DMS 273 treated with DMSO at 0.1 percent for 48 hours (cell line): ENCODE data around the gene IFIH1.

ENCODE experiments used
- DNase-seq: peaks from one replicate; lab custom pipeline; 2025; lab: John Stamatoyannopoulos, UW

IFIH1 gene

DNA sequence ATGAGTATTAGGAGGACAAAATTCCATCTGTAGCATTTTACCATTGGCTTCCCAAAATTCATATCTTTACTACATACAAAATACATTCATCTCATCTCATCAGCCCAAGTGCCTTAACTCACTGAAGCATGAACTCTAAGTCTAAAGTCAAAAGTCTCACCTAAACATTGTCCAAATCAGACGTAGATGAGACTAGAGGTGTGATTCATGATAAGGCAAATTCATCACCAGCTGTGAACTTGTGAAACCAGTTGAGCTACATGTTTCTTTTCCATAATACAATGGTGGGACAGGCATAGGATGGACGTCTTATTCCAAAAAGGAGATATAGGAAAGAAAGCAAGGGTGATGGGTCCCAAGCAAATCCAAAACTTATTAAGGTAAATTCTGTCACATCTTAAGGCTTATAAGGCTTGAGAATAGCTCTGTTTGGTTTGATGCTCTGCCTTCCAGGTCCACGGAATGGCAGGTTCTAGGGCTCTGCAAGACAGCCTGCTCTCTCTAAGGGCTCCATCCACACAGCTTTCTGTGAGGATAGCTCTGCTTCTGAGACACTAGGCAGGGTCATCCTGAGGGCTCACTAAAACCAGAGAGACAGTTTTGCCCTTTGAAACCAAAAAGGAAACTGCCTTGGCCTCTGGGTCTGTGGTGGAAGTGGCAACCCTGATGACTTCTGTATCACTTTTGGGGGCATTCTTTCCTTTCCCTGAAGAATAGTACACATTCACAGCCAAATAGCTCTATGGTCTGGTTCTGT lies 9.6 kb downstream of the IFIH1 start:
- no peak for DNase-seq

DNA sequence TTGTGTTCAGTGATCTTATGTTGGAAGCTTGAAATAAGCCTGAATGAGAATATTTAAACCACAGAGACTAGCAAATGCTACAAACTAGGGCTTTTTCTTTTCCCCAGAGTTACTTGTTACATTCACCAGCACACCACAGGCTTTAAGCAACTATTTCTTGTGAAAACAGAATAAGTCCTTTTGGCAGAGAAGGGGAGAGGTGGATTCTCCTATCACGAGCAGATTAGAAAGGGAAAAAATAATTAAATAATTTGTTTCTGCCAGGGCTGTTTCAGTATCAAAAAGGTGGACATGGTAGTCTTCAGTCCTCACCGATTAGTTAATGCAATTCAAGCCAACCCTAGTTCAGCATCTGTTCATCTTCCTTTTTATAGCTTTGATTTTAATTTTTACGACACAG lies 12.6 kb downstream of the IFIH1 start:
- DNase-seq: no peak

DNA sequence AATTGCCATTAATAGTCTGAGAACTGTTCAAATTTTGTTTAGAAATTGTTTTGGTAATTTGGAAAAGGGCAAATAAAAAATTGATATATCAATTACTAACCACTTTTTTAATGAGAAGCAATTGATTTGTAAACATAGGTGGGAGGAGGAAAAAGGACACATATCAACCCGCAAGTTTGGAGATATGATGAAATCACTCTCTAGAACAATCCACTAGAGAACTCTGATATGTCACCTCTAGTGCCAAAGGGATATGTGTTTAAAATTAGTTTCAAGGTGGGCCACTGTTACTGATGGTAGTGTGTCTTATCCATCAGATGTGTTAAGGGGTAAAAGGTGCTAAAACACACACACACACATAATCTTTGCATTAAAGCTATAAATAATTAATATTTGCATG lies 16.6 kb downstream of the IFIH1 start:
- DNase-seq: no peak

DNA sequence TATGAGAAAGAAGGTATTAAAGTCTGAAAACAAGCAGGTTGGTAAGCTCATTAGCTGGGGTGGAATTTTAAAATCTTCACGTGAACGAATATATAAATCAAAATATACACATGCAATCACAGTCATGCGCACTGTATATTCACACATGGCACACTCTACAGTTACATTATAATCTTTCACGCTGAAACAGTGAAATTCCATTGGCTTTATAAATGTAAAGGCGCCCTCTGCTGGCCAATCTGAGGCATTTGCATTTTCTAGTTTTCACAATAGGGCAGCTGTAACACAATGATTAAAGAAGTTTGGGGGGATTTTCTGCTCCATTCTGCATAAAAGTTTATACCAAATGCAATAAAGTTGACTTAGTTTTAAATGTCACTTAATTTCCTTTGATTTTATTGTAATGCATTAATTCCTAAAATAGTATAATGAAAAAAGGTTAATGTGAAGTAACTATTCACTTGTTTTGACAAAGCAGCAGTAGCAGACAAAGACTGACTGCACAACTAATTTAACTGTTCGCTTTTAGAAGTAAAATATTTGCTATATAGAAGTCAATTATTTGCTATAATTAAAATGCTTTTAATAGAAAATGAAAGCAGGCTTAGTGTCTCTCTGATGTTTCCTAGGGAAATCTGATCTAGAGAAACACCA lies 17.2 kb downstream of the IFIH1 start:
- DNase-seq: peak; percentile 65

DNA sequence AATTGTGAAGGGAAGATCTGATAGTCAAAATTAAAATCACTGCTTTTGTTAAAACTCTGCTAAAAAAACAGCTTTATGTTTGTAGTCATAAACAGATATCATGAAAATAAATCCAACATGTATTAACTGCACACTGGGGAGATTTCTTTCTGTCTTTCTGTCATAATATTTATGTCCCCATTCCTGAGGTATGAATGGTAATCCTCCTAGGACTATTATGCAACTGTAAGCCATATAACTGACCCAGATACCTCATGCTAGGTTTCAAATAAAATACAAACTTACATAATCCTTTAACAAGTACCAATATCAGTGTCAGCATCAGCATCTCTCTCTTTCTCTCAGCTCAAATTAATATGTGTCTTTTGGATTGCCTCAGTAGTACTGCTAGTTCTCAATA lies 18.2 kb downstream of the IFIH1 start:
- DNase-seq: no peak

DNA sequence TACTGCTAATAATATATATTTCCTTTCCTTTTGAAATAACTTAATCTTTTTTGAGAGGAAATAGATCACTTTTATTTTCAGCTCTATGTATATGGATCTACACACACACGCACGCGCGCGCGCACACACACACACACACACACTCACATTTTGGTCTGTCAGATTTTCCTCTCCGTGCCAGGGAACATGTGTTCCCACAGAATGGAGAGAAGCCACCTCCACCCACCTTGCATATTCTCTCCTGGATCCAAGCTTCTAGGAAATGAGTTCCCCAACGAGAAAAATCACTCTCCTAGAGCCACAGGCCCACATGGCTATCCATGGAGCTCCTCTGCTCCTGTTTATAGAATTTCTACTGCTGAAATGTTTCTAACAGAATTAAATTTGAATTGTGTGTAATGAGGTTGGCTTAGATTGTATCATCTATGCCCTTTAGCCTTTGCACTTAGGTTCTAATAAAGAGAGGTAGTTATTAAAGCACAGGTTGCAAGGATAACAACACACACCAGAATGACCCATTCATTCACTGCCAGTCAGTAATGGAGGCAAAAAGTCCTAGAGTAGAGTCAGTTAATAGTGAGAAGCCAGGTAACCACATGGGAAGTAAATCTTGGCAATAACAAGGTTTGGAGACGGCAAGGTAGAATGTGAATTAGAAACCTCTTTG lies 19.7 kb downstream of the IFIH1 start:
- no peak for DNase-seq

DNA sequence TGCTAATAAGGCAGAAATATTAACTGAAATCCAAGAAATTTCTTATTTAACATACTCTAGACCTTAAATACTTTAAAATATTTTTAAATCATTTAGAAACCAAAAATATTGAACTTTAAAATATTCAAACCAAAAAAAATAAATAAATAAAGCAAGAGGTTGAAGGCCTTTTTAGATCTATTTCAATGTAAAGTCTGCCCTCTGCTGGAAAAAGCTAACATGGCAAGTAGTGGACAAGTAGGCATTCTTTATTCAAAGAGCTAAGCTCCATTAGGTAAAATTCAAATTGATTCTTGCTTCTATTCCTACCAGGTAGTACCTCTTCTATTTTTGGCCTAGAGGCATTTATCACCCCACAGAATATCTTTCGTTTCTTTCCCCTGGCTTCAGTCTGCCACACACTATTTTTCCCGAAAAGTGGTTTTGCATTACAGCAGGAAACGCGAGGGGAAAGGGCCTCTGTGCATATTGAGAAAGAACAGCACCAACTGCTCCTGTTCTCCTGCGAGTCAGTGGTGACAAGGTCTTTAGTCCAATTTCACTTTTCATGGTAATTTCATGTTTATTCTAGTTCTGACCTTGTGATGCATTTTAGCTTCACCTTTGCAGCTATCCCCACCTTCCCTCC lies 20.4 kb downstream of the IFIH1 start:
- DNase-seq: peak; percentile 32

DNA sequence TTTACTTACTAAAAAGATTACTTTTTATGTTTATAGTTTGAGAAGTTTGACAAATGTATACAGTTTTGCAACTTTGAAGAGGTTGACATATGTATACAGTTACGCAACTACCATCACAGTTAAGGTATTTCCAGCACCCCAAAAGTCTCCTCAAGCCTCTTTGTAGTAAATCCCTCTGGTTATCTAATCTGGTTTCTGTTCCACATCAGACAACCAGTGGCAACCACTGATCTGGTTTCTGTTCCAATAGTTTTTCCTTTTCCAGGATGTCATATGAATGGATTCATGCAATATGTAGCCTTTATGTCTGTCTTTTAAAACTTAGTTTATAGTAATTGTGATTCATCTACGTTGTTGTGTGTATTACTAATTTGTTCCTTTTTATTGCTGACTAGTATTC lies 23.5 kb downstream of the IFIH1 start:
- no peak for DNase-seq

DNA sequence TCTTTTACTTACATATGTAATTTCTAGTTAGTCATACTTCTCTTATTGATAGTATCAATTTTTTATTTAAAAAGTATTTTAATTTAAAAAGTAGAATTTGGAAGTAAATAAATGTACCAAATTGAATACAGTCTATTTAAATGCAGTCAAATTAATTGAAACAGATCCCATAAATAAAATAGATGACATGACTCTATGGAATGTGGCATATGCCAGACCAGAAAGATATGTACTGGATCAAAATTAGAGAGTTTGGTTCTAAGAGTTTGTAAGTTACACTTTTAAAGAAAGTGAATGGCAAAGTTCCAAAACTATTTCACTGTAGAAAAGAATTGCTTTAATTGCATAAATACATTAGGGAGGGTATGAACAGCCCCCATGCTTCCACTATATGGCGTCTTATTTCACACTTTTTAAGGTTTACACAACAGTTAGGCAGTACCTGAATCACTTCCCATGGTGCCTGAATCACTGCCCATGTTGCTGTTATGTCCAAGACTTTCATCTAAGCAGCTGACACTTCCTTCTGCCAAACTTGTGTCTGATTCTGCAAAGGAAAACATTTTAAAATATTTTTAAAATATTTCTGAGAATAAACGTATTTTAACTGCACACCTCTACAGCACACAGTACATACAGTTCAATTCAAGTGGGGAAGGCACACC lies 25.2 kb downstream of the IFIH1 start:
- no peak for DNase-seq

DNA sequence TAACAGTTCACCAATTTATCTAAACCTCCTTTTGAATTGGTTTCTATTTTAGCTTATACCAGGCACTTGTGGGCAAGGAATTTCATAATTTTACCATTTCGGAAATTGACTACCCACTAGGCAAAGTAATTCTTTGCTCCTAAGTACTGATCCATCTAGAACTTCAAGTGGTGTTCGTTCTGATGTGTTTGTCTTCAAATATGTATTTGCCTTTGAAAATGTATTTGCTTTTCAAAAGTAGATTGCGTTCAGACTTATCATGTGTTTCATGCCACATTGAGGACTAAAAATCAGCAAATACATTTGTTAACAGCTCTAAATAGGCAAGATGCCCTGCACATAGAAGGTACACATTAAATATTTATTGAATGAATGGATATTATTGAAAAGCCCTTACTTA lies 26.7 kb downstream of the IFIH1 start:
- DNase-seq: no peak

DNA sequence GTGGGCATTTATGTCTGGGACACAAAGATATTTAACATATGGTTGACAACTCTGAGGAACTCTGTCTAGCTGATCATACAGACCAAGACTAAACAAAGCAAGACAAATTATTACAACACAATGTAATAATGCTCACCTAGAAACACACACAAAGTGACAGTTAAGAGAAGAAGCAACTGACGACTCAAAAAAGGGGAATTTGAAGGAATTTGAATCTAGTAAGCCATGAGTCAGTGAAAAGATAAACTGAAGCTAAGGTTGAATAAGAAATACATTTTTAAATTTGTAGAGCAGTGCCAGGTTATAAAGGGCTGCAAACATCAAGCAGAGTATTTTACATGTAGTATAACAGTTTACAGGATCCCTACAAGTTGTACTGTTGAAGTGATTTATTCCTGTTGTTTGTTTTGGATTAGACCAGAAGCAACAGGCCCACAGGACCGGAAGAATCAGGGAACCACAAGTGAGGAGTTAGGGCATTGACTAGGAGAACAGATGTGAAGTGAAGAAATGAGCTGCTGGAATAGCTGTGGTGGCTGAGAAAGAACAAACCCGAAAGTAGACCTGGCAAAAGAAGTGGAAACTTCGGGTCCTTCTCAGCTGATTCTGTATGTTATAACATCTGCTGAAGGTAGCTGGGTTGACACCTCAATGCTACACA lies 35.6 kb downstream of the IFIH1 start:
- no peak for DNase-seq

DNA sequence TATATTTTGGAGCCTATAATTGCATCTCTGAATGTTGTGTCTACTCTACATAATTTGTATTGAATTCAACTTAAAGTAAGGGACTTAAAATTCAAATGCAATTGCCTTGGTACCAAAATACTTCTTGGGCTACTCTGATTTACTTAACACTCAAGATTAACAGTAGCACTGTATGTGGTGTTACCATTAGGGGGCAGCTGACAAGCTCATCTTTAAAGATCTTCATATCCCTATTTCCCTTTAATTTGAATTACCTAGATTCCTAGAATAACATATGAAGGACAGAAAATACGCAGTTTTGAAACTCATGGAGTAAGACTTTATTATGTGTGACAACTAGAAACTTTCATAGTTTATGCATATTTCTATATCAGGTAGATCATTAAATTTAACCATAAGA lies 37.8 kb downstream of the IFIH1 start:
- no peak for DNase-seq

DNA sequence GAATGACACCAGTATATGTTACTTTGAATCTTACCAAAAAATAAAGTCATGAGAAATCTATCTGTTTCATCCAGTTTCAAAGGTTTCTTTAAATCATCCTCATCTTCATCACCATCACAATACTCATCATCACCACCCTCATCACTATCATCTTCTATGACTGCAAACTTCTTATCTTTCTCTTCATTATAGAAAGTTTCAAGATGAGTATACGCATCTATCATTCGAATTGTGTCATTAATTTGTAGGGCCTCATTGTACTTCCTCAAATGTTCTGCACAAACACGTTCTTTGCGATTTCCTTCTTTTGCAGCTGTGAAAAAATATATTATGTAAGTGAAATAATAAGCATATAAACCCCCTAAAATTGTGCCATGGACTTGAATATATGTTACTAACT lies 41.1 kb downstream of the IFIH1 start:
- DNase-seq: no peak

DNA sequence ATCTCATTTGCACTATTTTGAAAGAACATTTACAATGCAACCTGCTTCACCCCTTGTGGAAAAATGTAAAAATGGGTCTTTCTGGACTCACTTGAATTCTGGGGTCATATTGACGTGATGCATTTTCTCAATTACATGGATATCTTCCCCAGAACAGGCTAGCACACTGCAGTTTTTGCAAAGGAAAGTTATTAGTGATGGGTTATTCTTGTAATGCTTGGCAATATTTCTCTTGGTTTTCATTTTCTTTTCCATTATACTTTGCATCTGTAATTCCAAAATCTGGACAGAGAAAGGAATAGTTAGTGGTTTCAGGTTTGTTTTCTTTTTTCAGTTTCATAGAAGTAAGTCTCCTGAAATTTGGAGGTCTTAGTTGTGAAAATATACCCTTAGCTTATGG lies 50.5 kb downstream of the IFIH1 start:
- no peak for DNase-seq

DNA sequence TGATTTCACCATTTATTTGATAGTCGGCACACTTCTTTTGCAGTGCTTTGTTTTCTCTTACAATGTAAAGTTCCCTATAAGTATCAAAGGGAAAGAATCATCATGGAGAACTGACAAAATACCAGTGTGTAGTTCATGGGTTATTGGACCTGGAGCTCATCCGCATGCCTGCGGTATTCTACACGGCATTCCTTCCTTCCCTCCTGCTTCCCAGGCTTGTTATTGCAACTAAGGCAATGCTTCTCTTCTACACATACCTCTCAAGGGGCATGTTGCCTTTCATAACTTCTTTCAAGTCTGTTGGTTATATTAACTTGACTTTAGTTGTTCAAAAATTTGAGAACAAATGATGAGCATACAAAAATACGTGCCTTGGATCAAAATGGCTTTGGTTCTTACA lies 51.0 kb downstream of the IFIH1 start:
- DNase-seq: no peak

DNA sequence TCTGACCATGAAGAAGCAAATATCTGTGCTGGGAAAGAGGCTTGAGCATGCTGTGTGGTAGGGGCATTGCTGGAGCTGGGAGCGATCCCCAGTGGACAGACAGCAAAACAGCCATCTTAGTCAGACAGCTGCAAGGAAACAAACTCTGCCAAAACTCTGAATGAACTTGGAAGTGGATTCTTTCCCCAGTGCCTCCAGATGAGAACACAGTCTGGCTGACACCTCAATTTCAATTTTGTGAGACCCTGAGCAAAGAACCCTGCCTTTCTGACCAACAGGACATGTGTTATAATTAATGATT lies 52.1 kb downstream of the IFIH1 start:
- no peak for DNase-seq

DNA sequence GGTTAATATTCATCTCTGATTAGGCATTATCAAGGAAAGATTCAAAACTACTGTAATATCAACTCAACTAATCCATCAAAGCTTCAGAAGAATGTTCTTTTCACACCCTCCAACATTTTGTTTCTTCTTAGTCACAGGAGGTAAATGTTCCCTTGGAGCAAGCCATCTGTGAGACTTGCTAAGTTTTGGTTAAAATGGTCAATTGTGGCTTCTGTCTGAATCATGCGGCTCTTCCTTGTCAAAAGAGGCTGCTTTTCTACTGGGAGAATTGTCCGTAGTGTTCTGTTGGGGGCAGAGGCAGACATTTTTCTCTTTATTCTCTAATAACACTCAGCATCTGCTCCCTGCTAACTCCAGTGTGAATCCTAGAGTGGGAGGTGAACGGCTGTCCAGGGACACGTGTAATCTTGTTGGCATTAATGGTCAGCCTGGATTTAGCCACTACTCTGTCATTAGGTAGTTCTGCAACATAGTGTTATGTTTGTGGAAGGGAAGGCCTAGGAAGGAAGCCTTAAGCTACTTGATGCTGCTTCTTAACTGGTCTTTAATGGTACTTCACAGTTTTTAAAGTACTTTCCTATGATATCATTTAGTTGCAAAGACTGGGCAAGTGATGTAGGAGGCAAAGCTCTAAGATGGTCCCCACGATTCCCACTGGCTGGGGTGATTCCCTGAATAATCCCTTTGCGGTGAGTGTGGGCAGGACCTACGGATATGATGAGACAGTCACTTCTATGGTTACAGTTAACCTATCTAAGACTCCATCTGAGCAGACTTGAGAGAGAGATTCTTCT lies 52.6 kb downstream of the IFIH1 start:
- no peak for DNase-seq

DNA sequence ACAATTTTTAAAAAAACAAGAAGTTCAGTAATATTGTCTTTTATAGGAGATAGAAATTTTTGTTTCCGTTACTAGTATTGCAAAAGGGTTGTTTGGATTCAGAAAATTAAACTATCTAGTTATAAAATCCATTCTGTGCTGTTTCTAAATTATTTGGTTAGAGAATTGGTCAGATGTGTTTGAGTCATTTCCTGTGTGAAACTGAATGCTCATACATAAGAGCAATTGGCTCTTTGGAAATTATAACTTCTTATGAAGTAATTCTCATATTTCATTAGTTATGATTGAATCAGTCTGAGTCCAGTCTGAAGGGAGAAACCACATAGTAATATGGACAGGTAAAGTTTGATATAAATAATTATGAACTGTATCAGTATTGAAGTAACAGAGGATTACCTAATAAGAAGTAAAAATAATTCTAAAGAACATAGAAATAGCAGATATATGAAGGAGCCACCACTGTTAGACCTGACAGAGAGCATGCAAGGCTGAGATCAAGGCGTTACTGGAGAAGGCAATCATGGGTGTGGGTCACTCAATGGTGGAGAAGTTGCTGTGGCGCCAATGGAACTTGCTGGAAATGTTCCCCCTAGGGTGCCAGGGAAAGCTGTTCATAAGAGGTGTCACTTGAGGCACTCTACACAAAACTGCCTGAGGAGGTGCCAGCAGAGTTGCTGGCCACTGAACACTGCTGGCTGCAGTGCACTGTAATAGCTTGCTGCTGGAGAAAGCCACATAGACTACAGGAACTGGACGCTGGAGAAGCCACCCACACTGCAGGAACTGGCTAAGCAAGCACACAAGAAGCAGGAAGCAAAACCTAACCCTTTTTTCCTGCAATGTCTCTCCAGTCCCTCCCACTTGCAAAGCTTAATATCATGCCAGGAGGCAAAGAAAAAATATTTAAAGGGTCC lies 57.2 kb downstream of the IFIH1 start:
- DNase-seq: no peak

DNA sequence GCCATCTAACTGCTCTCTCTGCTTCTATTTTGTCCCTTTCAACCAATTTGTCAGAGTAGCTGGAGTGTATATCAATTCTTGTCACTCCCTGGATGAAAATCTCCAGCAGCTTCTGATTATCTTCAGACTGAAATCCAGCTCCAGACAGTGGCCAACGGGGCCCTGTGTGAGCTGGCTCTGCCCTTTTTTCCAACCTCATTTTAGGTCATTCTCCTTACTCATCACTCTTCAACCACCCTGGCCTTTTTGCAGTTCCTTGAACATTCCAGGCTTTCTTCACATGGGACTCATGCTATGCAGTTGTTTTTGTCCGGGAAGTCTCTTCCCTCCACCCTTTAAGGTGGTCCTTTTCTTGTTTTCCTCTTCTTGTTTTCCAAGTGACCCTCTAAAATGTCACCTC lies 59.8 kb downstream of the IFIH1 start:
- DNase-seq: no peak

DNA sequence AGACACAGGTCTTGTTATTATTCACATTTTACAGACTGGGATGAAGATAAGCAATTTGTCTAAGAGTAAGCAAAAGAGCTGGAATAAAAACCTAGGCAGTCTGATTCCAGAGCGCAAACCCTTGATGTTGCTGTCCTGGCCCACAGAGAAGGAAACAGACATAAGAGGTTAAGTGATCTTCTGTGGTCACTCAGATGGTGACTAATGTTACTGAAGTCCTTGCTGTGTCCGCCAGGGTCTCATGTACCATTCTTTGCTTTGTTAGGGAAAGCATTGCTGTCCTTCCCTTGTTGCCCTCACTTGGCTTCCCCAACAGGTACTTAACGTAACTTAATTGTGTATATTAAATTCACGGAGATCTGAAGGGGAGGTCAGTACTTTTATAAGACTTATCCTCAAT lies 60.3 kb downstream of the IFIH1 start:
- no peak for DNase-seq
